Gastroesophageal sphincter (tissue), 4 donors: Measurements from ENCODE around the gene TNN. TPM values are rescaled to one million over a fixed set of nuclear protein-coding genes. Genes with fewer than 3 reads are reported as not detected.

Source experiments
- ATAC-seq: fragments of 150-250 bp; one replicate; pipeline ENCODE4 v1.9.1; 2016; ENCODE audit warnings: mild to moderate bottlenecking, moderate library complexity
- H3K27ac ChIP-seq, 4 donors: fragments of 200-600 bp; sonication (generic) in 3 of 4; 1 replicate in 3 of 4; 2 replicates in 1 of 4; pipeline ENCODE4 v1.5.1; 2016 to 2019
- H3K27me3 ChIP-seq: fragments of 200-600 bp; sonication (generic); one replicate; pipeline ENCODE4 v1.5.1; 2019
- H3K36me3 ChIP-seq, 2 donors: fragments of 200-600 bp; sonication (generic); one replicate each; pipeline ENCODE4 v1.5.1; 2019; ENCODE audit warnings: control low read depth in 1 of 2
- H3K4me1 ChIP-seq, 3 donors: fragments of 200-600 bp; sonication (generic); 1 replicate in 2 of 3; 2 replicates in 1 of 3; pipeline ENCODE4 v1.5.1; 2016 to 2019; ENCODE audit warnings: control low read depth in 2 of 3
- H3K4me3 ChIP-seq, 2 donors: fragments of 200-600 bp; sonication (generic); one replicate each; pipeline ENCODE4 v1.5.1; 2019; ENCODE audit warnings: mild to moderate bottlenecking in 1 of 2, moderate library complexity in 1 of 2
- H3K9me3 ChIP-seq, 3 donors: fragments of 200-600 bp; sonication (generic); one replicate each; pipeline ENCODE4 v1.5.1; 2017 to 2019; ENCODE audit warnings: control low read depth in 2 of 3
- CTCF ChIP-seq, 4 experiments: fragments of 200-600 bp in 2 of 4; fragments of 450-650 bp in 2 of 4; sonication (generic) in 1 of 4; IDR thresholded peaks; one replicate each; pipeline ENCODE4 v1.5.1; 2017 to 2019; ENCODE audit warnings: antibody characterized with exemption in 4 of 4, mild to moderate bottlenecking in 2 of 4, moderate library complexity in 2 of 4
- EP300 ChIP-seq: sonication (generic); formaldehyde crosslinking; IDR thresholded peaks from one replicate; pipeline ENCODE4 v1.6.1; 2017; ENCODE audit warnings: antibody characterized with exemption, mild to moderate bottlenecking
- POLR2A ChIP-seq, 2 donors: fragments of 450-650 bp; IDR thresholded peaks; one replicate each; pipeline ENCODE4 v1.6.1; 2017; ENCODE audit warnings: antibody characterized with exemption in 2 of 2, mild to moderate bottlenecking in 2 of 2, moderate library complexity in 1 of 2
- POLR2AphosphoS5 ChIP-seq: sonication (generic); formaldehyde crosslinking; IDR thresholded peaks from one replicate; pipeline ENCODE4 v1.6.1; 2017; ENCODE audit warnings: antibody characterized with exemption
- WGBS, 2 donors: methylation state at CpG; one replicate each; pipeline ENCODE4 v1.1.5; 2018; ENCODE audit warnings: low coverage in 1 of 2; 5-methylcytosine and 5-hydroxymethylcytosine counted together
- total RNA-seq, 4 donors: library from RNA; depleted of rRNA; stranded (reverse); fragments of >200 nt; gene quantifications; one replicate each; pipeline ENCODE4 v1.1.0, GENCODE V29; 2016

TNN gene
- total RNA-seq, 4 donors from 2014 or later = 0.23 to 0.92 (median 0.47) TPM; not detected in 1

DNA sequence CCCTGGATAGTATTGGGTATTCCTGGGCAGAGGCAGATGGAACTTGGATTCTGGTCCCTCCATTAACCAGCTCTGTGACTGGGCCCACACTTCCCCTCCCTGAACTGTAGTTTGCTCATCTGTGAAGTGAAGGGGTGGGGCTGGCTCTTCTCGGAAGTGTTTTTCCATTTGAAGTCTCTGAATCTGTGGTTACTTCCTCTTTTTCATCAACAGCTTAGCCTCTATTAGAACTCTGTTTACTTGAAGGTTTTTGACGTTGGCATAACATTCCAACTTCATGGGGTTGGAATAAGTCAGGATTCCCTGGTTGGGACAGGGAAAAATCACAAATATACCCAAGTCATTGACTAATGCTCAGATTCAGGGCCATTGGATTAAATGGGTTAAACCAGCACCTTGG lies 121.3 kb downstream of the TNN start:
- Histone ChIP-seq H3K36me3 (peaks cover 0 to 5% of the 10 kb centered on the region in 2 donors), H3K27me3 (no peaks in the 10 kb centered on the region), H3K4me1 (peaks cover 0 to 76% (median 3%) of the 10 kb centered on the region in 3 donors), H3K27ac (peak overlapping the region in 1 of 4 donors; percentile 40), H3K4me3 (no peak overlapping the region), H3K9me3 (no peaks in the 10 kb centered on the region)
- ATAC-seq = no peak
- TF ChIP-seq POLR2AphosphoS5 (no peak), CTCF (IDR thresholded peaks at IDR 0.05) (no peak), POLR2A (IDR thresholded peaks at IDR 0.05) (no peak), EP300 (no peak)
- 75% methylated on average over 2 of the region's 2 CpGs; no CpG with 5 or more reads in 1 of the 2 donors for WGBS, 2 donors

DNA sequence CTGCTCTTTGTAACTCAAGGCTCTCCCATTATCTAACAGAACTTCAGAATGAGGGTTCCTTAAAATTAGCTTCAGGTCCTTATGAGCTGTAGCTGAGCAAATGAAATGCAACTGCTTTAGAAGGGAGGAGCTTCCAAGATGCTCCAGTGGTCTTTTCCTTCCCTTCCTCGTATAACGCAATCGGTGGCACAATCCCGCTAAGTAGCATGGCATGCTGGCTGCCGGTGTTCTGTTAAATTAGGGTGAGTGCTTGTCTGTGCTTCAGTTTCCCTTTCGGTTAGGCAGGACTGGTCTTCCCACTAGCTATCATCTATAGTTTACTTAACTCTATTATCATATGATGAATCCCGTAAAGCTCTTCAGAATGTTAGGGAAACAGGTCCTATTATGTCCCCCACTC lies 124.0 kb downstream of the TNN start:
- TF ChIP-seq POLR2AphosphoS5 (peak; percentile 64), EP300 (no peak)
- Histone ChIP-seq H3K27ac (peak overlapping the region in 3 of 4 donors; percentile 86 to 88 (median 87)), H3K36me3 (peaks cover 0 to 5% of the 10 kb centered on the region in 2 donors), H3K4me3 (peak overlapping the region; percentile 71 to 72), H3K4me1 (peaks cover 0 to 55% (median 0%) of the 10 kb centered on the region in 3 donors), H3K9me3 (no peaks in the 10 kb centered on the region), H3K27me3 (no peaks in the 10 kb centered on the region)
- ATAC-seq = no peak
- WGBS, 2 donors = 9 to 20% methylated on average over 3 to 7 of the region's 7 CpGs

GRCh38 chr1:175192111-175192629 lies 124.5 kb downstream of the TNN start:
- ATAC-seq = peak; percentile 20
- H3K27me3 ChIP-seq = no peaks in the 10 kb centered on the region
- H3K27ac ChIP-seq = peak overlapping the region; percentile 54 to 88 (median 86)
- peak overlapping the region; percentile 71 to 72 for H3K4me3 ChIP-seq
- 0 to 2% methylated on average over 7 to 8 of the region's 17 CpGs for WGBS, 2 donors
- peaks cover 0 to 4% of the 10 kb centered on the region in 2 donors for H3K36me3 ChIP-seq
- no peaks in the 10 kb centered on the region for H3K9me3 ChIP-seq
- TF ChIP-seq POLR2A (IDR thresholded peaks at IDR 0.05) = no peak
- no peak for TF ChIP-seq CTCF (IDR thresholded peaks at IDR 0.05)
- TF ChIP-seq POLR2AphosphoS5 = no peak
- TF ChIP-seq EP300 = no peak
- H3K4me1 ChIP-seq = peaks cover 0 to 50% (median 0%) of the 10 kb centered on the region in 3 donors

DNA sequence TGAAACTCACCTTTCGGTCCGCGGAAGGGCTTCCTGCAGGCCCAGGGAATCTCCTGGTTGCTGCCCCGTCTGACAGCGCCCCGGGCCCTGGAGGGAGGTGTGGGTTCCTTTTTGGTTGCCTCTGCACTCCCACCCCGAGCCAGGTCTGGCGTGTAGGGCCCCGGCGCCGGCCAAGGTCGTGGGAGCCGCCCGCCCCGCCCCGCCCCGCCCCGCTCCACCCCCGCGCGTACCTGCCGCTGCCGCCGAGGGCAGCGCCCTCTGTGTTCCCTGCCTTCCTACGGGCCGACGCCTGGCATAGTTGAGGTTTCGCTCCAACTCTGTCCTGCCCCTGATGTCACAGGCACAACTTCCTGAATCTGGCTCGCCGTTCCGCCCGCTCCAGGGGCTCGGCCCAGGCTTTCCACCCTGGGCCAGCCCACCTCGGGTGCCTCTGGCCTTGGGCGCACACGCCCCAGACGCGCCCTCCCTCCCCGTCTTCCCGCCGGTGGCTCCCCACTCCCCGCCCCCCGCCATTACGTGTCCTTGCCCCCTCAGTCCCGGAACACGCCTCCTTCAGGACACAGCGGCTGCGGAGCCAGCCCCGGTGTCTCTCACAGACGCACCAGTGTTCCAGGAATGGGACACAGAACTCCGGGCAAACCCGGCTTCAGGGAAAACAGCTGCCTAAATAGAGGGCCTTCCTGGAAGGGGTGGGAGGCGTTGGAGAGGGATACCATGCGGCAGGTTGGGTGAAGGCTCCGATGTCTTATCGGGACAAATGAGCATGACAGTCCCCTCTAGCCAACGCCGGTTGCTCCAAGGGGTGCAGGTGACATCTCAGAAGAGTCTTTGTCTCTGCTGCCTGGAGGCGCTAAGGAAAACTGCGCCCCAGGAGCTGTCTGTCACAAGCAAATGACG lies 125.2 kb downstream of the TNN start, which contains the start of gene KIAA0040:
Gene KIAA0040 (minus strand): TSS at position 147 of the 897 bp plus-strand sequence. CDS start 31,763 bp downstream, outside the sequence.
- no peaks in the 10 kb centered on the region for H3K36me3 ChIP-seq
- H3K9me3 ChIP-seq = no peaks in the 10 kb centered on the region
- H3K27me3 ChIP-seq = no peaks in the 10 kb centered on the region
- H3K4me1 ChIP-seq = peaks cover 0 to 43% (median 0%) of the 10 kb centered on the region in 3 donors
- WGBS, 2 donors = 18 to 44% methylated on average over 6 to 8 of the region's 62 CpGs
- peak in 1 of 4 experiments; percentile 36 for TF ChIP-seq CTCF (IDR thresholded peaks at IDR 0.05)
- no peak for TF ChIP-seq EP300
- TF ChIP-seq POLR2AphosphoS5 = peak; percentile 88
- TF ChIP-seq POLR2A (IDR thresholded peaks at IDR 0.05) = peak; percentile 15 to 30
- H3K4me3 ChIP-seq = peak within 1 kb of the TSS; percentile 71 to 72
- peak within 1 kb of the TSS; percentile 54 to 88 (median 86) for H3K27ac ChIP-seq
- peak; percentile 85 for ATAC-seq

GRCh38 chr1:175193527-175193910 lies 125.9 kb downstream of the TNN start:
- peak overlapping the region; percentile 54 to 88 (median 86) for H3K27ac ChIP-seq
- no peak for TF ChIP-seq POLR2AphosphoS5
- no peak for TF ChIP-seq EP300
- TF ChIP-seq POLR2A (IDR thresholded peaks at IDR 0.05) = no peak
- no peak for TF ChIP-seq CTCF (IDR thresholded peaks at IDR 0.05)
- H3K4me3 ChIP-seq = peak overlapping the region in 1 of 2 donors; percentile 72
- peaks cover 0 to 41% (median 0%) of the 10 kb centered on the region in 3 donors for H3K4me1 ChIP-seq
- H3K27me3 ChIP-seq = no peaks in the 10 kb centered on the region
- H3K9me3 ChIP-seq = no peaks in the 10 kb centered on the region
- ATAC-seq = no peak
- 90 to 93% methylated on average over 2 of the region's 4 CpGs for WGBS, 2 donors
- no peaks in the 10 kb centered on the region for H3K36me3 ChIP-seq
